ENCODE results near the gene SUN2. TPM values are rescaled to one million over a fixed set of nuclear protein-coding genes. Genes with fewer than 3 reads are reported as not detected.

Gene SUN2
- total RNA-seq, 4 donors from 2014 or later: 94.2 to 307 (median 191) TPM

DNA sequence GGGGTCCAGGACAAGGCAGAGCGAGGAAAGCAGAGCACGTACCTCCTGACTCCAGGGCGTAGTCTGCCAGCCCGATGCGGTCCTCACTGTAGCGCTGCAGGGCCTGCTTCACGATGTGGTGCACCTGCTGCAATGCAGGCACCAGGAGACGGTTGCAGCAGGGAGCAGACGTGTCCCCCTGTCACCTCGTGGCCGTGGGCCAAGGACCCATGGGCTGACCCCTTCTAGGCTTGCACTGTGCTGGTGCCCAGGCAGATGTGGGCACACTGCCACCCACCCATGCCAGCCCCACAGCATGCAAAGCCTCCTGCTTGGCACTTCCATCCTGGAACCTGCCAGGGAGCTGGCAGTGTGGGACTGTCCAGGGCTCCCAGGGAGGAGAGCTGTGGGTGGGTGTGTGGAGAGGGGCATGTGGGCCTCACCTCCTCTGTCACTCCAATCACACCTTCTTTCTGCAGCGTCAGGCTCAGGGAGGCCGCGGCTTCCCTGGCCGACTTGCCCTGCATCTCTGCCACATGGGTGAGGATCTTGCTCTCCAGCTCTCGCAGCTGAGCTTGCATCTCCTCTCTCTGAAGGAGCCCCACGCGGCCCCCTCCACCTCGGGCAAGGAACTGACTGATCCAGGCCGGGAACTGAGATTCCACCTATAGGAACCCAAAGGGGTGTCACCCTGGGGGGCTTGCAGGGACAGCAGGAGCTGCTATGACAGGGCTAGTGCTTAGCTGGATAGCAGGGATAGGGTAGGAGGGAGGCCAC lies 16.3 kb downstream of the SUN2 start:
- Histone ChIP-seq H3K27ac (no peak overlapping the region), H3K4me3 (no peak overlapping the region), H3K4me1 (peaks cover 0 to 21% (median 4%) of the 10 kb centered on the region in 3 donors), H3K9me3 (no peaks in the 10 kb centered on the region), H3K27me3 (no peaks in the 10 kb centered on the region), H3K36me3 (peaks cover 78 to 100% (median 81%) of the 10 kb centered on the region in 3 donors)
- 83% methylated on average over 2 of the region's 20 CpGs; no CpG with 5 or more reads in 1 of the 2 donors for WGBS, 2 donors
- TF ChIP-seq, protein P1, sequence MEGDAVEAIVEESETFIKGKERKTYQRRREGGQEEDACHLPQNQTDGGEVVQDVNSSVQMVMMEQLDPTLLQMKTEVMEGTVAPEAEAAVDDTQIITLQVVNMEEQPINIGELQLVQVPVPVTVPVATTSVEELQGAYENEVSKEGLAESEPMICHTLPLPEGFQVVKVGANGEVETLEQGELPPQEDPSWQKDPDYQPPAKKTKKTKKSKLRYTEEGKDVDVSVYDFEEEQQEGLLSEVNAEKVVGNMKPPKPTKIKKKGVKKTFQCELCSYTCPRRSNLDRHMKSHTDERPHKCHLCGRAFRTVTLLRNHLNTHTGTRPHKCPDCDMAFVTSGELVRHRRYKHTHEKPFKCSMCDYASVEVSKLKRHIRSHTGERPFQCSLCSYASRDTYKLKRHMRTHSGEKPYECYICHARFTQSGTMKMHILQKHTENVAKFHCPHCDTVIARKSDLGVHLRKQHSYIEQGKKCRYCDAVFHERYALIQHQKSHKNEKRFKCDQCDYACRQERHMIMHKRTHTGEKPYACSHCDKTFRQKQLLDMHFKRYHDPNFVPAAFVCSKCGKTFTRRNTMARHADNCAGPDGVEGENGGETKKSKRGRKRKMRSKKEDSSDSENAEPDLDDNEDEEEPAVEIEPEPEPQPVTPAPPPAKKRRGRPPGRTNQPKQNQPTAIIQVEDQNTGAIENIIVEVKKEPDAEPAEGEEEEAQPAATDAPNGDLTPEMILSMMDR (IDR thresholded peaks at IDR 0.05): no peak
- TF ChIP-seq POLR2A (IDR thresholded peaks at IDR 0.05): no peak
- no peak for DNase-seq
- intact Hi-C loops (cut with DNase I): no loop called here

DNA sequence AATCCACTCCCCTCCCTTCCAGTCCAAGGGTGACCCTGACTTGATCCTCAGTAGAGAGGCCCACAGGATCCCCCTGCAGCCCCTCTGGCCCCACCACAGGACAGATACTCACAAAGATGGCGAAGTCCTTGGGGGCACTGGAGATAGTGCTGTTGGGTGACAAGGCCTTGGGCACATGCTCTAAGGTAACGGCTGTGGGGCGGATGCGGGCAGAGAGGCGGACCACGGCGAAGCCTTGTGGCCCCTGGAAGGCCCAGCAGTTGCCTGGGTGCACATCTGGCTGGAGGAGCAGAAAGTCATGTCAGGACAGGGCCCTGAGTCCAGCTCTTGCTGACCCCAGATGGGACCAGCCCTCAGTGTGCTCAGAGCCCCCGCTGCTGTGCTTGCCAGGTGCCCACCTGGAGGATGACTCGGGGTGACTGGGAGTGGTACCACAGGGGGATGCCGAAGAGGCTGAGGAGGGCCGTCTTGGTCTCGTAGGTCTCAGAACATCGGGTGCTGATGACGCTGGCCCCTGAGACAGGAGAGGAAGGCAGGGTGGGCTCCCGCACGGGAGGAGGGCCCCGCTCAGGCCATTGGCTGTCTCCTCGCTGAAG lies 17.2 kb downstream of the SUN2 start:
- H3K4me3 ChIP-seq: no peak overlapping the region
- no peak for DNase-seq
- intact Hi-C loops (cut with DNase I): no loop called here
- WGBS, 2 donors: 100% methylated on average over 1 to 2 of the region's 18 CpGs
- H3K27me3 ChIP-seq: no peaks in the 10 kb centered on the region
- H3K36me3 ChIP-seq: peaks cover 76 to 100% (median 87%) of the 10 kb centered on the region in 3 donors
- TF ChIP-seq POLR2A (IDR thresholded peaks at IDR 0.05): no peak
- TF ChIP-seq, protein P1 (IDR thresholded peaks at IDR 0.05): no peak
- peaks cover 8 to 30% (median 13%) of the 10 kb centered on the region in 3 donors for H3K4me1 ChIP-seq
- H3K27ac ChIP-seq: peak overlapping the region in 2 of 4 donors; percentile 3 to 8
- H3K9me3 ChIP-seq: no peaks in the 10 kb centered on the region

DNA sequence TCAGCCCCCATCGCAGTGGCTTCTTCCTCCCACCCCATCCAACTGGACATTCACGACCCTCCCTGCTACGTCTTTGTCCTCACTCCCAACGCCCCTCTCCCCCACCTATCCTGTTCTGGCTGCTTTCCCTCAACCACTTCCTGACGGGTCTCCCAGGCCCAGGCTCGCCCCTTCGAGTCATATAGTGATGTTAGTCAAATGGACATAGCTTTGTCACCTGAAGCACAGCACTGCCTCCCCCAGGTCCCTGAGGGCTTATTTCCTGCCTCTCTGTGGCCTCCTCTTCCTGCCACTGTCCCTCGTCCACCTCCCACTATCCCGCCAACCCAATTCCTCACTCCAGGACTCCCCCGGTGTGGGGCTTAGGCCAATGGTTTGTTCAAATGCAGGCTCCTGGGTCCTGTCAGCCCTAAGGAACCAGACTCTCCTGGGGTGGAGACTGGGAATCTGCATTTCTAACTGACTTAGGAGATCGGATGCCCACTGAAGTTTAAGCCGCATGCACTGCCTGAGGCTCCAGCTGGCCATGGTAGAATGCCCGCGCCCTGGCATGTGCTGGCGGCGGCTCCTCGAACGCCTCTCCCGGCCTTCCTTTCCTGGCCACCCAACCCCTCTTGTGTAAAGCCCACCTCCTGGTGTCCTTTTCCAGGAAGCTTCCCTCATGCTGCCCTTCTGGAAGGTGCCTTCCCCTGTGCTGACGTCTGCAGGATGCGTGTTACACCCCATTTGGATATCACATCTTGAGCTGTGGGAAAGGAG lies 18.3 kb downstream of the SUN2 start:
- Histone ChIP-seq H3K4me3 (no peak overlapping the region), H3K27me3 (no peaks in the 10 kb centered on the region), H3K4me1 (peaks cover 19 to 41% (median 21%) of the 10 kb centered on the region in 3 donors), H3K36me3 (peaks cover 70 to 90% (median 79%) of the 10 kb centered on the region in 3 donors), H3K9me3 (no peaks in the 10 kb centered on the region), H3K27ac (peak overlapping the region in 1 of 4 donors; percentile 17)
- TF ChIP-seq, protein P1 (IDR thresholded peaks at IDR 0.05): no peak
- no peak for TF ChIP-seq POLR2A (IDR thresholded peaks at IDR 0.05)
- 69 to 70% methylated on average over 16 to 17 of the region's 21 CpGs for WGBS, 2 donors
- DNase-seq: no peak
- intact Hi-C loops (cut with DNase I): no loop called here

- peaks cover 21 to 54% (median 27%) of the 10 kb centered on the region in 3 donors for H3K4me1 ChIP-seq
- no peaks in the 10 kb centered on the region for H3K9me3 ChIP-seq
Measured at GRCh38 chr22:38736257-38736570, 19.6 kb downstream of the SUN2 start.

More at GRCh38 chr22:38736257-38736570, 19.6 kb downstream of the SUN2 start:
- H3K4me3 ChIP-seq: no peak overlapping the region
- peaks cover 63 to 88% (median 71%) of the 10 kb centered on the region in 3 donors for H3K36me3 ChIP-seq
- WGBS, 2 donors: 60 to 73% methylated on average over 2 to 3 of the region's 7 CpGs
- TF ChIP-seq, protein P1 (IDR thresholded peaks at IDR 0.05): no peak
- no peak for TF ChIP-seq POLR2A (IDR thresholded peaks at IDR 0.05)
- intact Hi-C loops (cut with DNase I): no loop called here
- DNase-seq: no peak
- H3K27me3 ChIP-seq: no peaks in the 10 kb centered on the region
- peak overlapping the region in 1 of 4 donors; percentile 11 for H3K27ac ChIP-seq

Data from esophagus squamous epithelium (tissue), 5 donors.